Measurements from ENCODE around the gene TP63. TPM values are rescaled to one million over a fixed set of nuclear protein-coding genes. Genes with fewer than 3 reads are reported as not detected.

TP63 gene
- total RNA-seq, 4 donors from 2014 or later = not detected

- DNase-seq = no peak
- no peaks in the 10 kb centered on the region for H3K9me3 ChIP-seq
- 66 to 72% methylated on average over 3 to 7 of the region's 7 CpGs for WGBS, 2 donors (ENCODE audit: low coverage in 1 of 2)
- intact Hi-C loops (cut with DNase I; ENCODE audit: low total_unique reads) (no loop called here), in situ Hi-C loops (cut with MboI; ENCODE audit: low pct_ligation_motif_present in 1 of 4, low pct_unique_long_range_greater_than_20kb in 1 of 4, low sequenced_read_pairs in 3 of 4) (loop anchor here in 3 of 4 donors (25.0 kb wide), 1 partner anchor 675 kb away; no protein-coding TSS in a partner anchor)
- no peaks in the 10 kb centered on the region for H3K36me3 ChIP-seq
- no peak overlapping the region for H3K27ac ChIP-seq
- TF ChIP-seq POLR2A (IDR thresholded peaks at IDR 0.05) = no peak
- TF ChIP-seq CTCF (IDR thresholded peaks at IDR 0.05) = no peak
- TF ChIP-seq EP300 (IDR thresholded peaks at IDR 0.05; ENCODE audit: low read depth) = no peak
- TF ChIP-seq POLR2AphosphoS5 (IDR thresholded peaks at IDR 0.05) = no peak
- H3K4me3 ChIP-seq = no peak overlapping the region
- H3K27me3 ChIP-seq = no peaks in the 10 kb centered on the region
- peaks cover 0 to 9% (median 2%) of the 10 kb centered on the region in 4 donors for H3K4me1 ChIP-seq
These were observed 306.3 kb downstream of the TP63 start for GRCh38 chr3:189937302-189938127.

GRCh38 chr3:189941125-189941524, 309.9 kb downstream of the TP63 start:
- TF ChIP-seq CTCF (IDR thresholded peaks at IDR 0.05) = no peak
- TF ChIP-seq POLR2AphosphoS5 (IDR thresholded peaks at IDR 0.05) = no peak
- no peak for TF ChIP-seq EP300 (IDR thresholded peaks at IDR 0.05; ENCODE audit: low read depth)
- no peak for TF ChIP-seq POLR2A (IDR thresholded peaks at IDR 0.05)
- peaks cover 0 to 23% (median 11%) of the 10 kb centered on the region in 4 donors for H3K4me1 ChIP-seq
- in situ Hi-C loops (cut with MboI; ENCODE audit: low pct_ligation_motif_present in 1 of 4, low pct_unique_long_range_greater_than_20kb in 1 of 4, low sequenced_read_pairs in 3 of 4) = loop anchor here (10.0 to 25.0 kb wide), 2 partner anchors 676 to 679 kb away; no protein-coding TSS in a partner anchor
- DNase-seq = no peak
- no peaks in the 10 kb centered on the region for H3K27me3 ChIP-seq
- H3K36me3 ChIP-seq = no peaks in the 10 kb centered on the region
- 20 to 47% methylated on average over 2 to 5 of the region's 5 CpGs for WGBS, 2 donors (ENCODE audit: low coverage in 1 of 2)
- H3K4me3 ChIP-seq = no peak overlapping the region
- no peaks in the 10 kb centered on the region for H3K9me3 ChIP-seq
- peak overlapping the region in 2 of 4 donors; percentile 31 to 62 for H3K27ac ChIP-seq
- intact Hi-C loops (cut with DNase I; ENCODE audit: low total_unique reads) = no loop called here

GRCh38 chr3:189941679-189942078, 310.5 kb downstream of the TP63 start:
- intact Hi-C loops (cut with DNase I; ENCODE audit: low total_unique reads) = no loop called here
- Histone ChIP-seq H3K4me3 (no peak overlapping the region), H3K27me3 (no peaks in the 10 kb centered on the region), H3K9me3 (no peaks in the 10 kb centered on the region), H3K4me1 (peaks cover 0 to 23% (median 11%) of the 10 kb centered on the region in 4 donors), H3K36me3 (no peaks in the 10 kb centered on the region), H3K27ac (peak overlapping the region in 2 of 4 donors; percentile 31 to 62)
- DNase-seq = no peak
- in situ Hi-C loops (cut with MboI; ENCODE audit: low pct_ligation_motif_present in 1 of 4, low pct_unique_long_range_greater_than_20kb in 1 of 4, low sequenced_read_pairs in 3 of 4) = loop anchor here (10.0 to 25.0 kb wide), 2 partner anchors 677 to 679 kb away; no protein-coding TSS in a partner anchor
- TF ChIP-seq POLR2AphosphoS5 (IDR thresholded peaks at IDR 0.05) (no peak), POLR2A (IDR thresholded peaks at IDR 0.05) (no peak), CTCF (IDR thresholded peaks at IDR 0.05) (no peak), EP300 (IDR thresholded peaks at IDR 0.05; ENCODE audit: low read depth) (no peak)
- WGBS, 2 donors (ENCODE audit: low coverage in 1 of 2) = 53 to 63% methylated on average over 2 of the region's 2 CpGs

- Histone ChIP-seq H3K9me3 (no peaks in the 10 kb centered on the region), H3K4me3 (no peak overlapping the region), H3K36me3 (no peaks in the 10 kb centered on the region), H3K27ac (peak overlapping the region in 2 of 4 donors; percentile 65 to 73), H3K4me1 (peaks cover 0 to 23% (median 11%) of the 10 kb centered on the region in 4 donors), H3K27me3 (no peaks in the 10 kb centered on the region)
- no peak for TF ChIP-seq POLR2A (IDR thresholded peaks at IDR 0.05)
- TF ChIP-seq EP300 (IDR thresholded peaks at IDR 0.05; ENCODE audit: low read depth) = no peak
- no peak for TF ChIP-seq POLR2AphosphoS5 (IDR thresholded peaks at IDR 0.05)
- TF ChIP-seq CTCF (IDR thresholded peaks at IDR 0.05) = no peak
- DNase-seq = no peak
- 67 to 82% methylated on average over 1 to 3 of the region's 3 CpGs for WGBS, 2 donors (ENCODE audit: low coverage in 1 of 2)
- intact Hi-C loops (cut with DNase I; ENCODE audit: low total_unique reads) (no loop called here), in situ Hi-C loops (cut with MboI; ENCODE audit: low pct_ligation_motif_present in 1 of 4, low pct_unique_long_range_greater_than_20kb in 1 of 4, low sequenced_read_pairs in 3 of 4) (loop anchor here (10.0 to 25.0 kb wide), 2 partner anchors 678 to 681 kb away; no protein-coding TSS in a partner anchor)
These were observed 311.8 kb downstream of the TP63 start for GRCh38 chr3:189942948-189943347.
